ENCODE results near the gene ALDH8A1. TPM values are rescaled to one million over a fixed set of nuclear protein-coding genes. Genes with fewer than 3 reads are reported as not detected.

The ALDH8A1 gene
- total RNA-seq, 1 experiment from 2014 or later, result 0.29 TPM

DNA sequence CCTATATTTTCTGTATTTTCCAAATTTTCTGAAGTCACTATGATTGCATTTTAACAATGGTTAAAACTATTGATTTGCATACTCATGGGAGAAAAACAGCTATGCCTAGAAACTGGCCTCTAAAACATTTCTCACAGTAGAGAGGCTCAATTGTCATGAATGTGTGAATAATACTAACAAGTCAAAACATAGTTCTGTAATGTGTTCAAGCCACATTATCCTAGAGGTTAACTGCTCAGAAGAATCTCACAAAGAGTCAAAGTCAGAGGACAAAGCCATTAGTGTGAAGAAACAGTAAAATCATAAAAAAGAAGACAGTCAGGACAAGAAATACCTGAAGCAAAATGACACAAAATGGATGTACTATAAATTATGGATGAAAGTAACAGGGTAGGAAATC is 12.5 kb upstream of the ALDH8A1 start:
- ChIA-PET POLR2A (no interaction called here), CTCF (no interaction called here)
- H3K27me3 Mint-ChIP-seq (ENCODE audit: insufficient read depth, unreplicated experiment), result no peaks in the 10 kb centered on the region
- Histone ChIP-seq H3K27me3 (replicated peaks; ENCODE audit: control insufficient read depth, insufficient read depth, low read length) (no peaks in the 10 kb centered on the region), H3K36me3 (ENCODE audit: control insufficient read depth, insufficient read depth, low read length) (no peaks in the 10 kb centered on the region), H3K4me3 (ENCODE audit: low read depth, low read length) (no peak overlapping the region), H3K4me1 (no peaks in the 10 kb centered on the region), H3K9me3 (no peaks in the 10 kb centered on the region)
- TF ChIP-seq, protein P1, sequence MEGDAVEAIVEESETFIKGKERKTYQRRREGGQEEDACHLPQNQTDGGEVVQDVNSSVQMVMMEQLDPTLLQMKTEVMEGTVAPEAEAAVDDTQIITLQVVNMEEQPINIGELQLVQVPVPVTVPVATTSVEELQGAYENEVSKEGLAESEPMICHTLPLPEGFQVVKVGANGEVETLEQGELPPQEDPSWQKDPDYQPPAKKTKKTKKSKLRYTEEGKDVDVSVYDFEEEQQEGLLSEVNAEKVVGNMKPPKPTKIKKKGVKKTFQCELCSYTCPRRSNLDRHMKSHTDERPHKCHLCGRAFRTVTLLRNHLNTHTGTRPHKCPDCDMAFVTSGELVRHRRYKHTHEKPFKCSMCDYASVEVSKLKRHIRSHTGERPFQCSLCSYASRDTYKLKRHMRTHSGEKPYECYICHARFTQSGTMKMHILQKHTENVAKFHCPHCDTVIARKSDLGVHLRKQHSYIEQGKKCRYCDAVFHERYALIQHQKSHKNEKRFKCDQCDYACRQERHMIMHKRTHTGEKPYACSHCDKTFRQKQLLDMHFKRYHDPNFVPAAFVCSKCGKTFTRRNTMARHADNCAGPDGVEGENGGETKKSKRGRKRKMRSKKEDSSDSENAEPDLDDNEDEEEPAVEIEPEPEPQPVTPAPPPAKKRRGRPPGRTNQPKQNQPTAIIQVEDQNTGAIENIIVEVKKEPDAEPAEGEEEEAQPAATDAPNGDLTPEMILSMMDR (IDR thresholded peaks at IDR 0.05; ENCODE audit: insufficient read depth in 1 of 2, low read depth in 1 of 2, low read length in 1 of 2, severe bottlenecking in 1 of 2, unreplicated experiment in 1 of 2), result no peak
- no peak overlapping the region for H3K4me3 Mint-ChIP-seq (ENCODE audit: unreplicated experiment)
- no peaks in the 10 kb centered on the region for H3K4me1 Mint-ChIP-seq (ENCODE audit: low read depth, unreplicated experiment)
- H3K9me3 Mint-ChIP-seq (ENCODE audit: unreplicated experiment), result no peaks in the 10 kb centered on the region
- H3K36me3 Mint-ChIP-seq (ENCODE audit: insufficient read depth, unreplicated experiment), result peaks cover 11% of the 10 kb centered on the region
- DNase-seq, result no peak
- no peak overlapping the region for H3K27ac Mint-ChIP-seq (ENCODE audit: unreplicated experiment)
- intact Hi-C loops (cut with micrococcal nuclease; ENCODE audit: unreplicated experiment), result no loop called here
- no TSS peak for BruUV-seq (replicated peaks)

DNA sequence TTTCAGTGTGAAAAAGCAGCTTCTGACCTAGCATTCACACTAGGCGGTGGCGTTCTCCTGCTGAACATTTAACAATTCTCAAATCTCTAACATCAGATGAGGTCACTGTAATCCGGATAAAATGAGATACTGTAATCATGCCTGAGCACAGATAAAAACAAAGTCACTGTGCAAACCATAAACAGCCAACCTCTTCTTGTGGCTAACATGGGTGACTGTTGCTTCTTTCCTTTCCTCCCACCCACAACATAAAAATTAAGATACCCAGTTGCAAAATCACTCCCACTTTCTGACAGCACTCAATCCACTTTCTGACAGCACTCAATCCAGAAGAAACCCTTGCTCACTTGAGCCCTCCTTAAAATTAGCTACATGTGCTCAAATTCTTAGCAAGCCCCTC is 11.5 kb upstream of the ALDH8A1 start:
- TF ChIP-seq, protein P1 (IDR thresholded peaks at IDR 0.05; ENCODE audit: insufficient read depth in 1 of 2, low read depth in 1 of 2, low read length in 1 of 2, severe bottlenecking in 1 of 2, unreplicated experiment in 1 of 2), result no peak
- BruUV-seq (replicated peaks), result no TSS peak
- H3K36me3 ChIP-seq (ENCODE audit: control insufficient read depth, insufficient read depth, low read length), result no peaks in the 10 kb centered on the region
- no peaks in the 10 kb centered on the region for H3K9me3 ChIP-seq
- POLR2A ChIA-PET, result no interaction called here
- H3K4me1 Mint-ChIP-seq (ENCODE audit: low read depth, unreplicated experiment), result no peaks in the 10 kb centered on the region
- H3K4me1 ChIP-seq, result no peaks in the 10 kb centered on the region
- H3K4me3 ChIP-seq (ENCODE audit: low read depth, low read length), result no peak overlapping the region
- no peaks in the 10 kb centered on the region for H3K27me3 ChIP-seq (replicated peaks; ENCODE audit: control insufficient read depth, insufficient read depth, low read length)
- CTCF ChIA-PET, result no interaction called here
- DNase-seq, result no peak
- no peaks in the 10 kb centered on the region for H3K27me3 Mint-ChIP-seq (ENCODE audit: insufficient read depth, unreplicated experiment)
- intact Hi-C loops (cut with micrococcal nuclease; ENCODE audit: unreplicated experiment), result no loop called here
- H3K9me3 Mint-ChIP-seq (ENCODE audit: unreplicated experiment), result no peaks in the 10 kb centered on the region
- no peak overlapping the region for H3K4me3 Mint-ChIP-seq (ENCODE audit: unreplicated experiment)
- H3K27ac Mint-ChIP-seq (ENCODE audit: unreplicated experiment), result no peak overlapping the region
- peaks cover 11% of the 10 kb centered on the region for H3K36me3 Mint-ChIP-seq (ENCODE audit: insufficient read depth, unreplicated experiment)

DNA sequence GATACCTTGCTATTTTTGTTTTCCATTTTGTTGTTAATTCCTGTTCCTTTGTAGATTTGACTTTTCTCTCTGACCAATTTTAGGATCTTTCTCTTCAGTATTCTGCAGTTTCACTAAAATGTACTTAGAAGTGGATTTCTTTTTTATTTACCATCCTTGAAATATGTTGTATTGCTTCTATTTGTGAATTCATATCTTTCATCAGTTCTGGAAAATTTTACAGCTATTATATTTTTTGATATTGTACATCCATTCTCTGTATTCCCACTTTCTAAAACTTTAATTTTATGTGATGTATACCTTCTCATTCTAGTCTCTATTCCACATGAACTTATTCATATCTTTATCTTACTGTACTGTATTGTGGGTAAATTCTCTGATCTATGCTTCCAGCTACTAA is 9.7 kb upstream of the ALDH8A1 start:
- H3K27me3 ChIP-seq (replicated peaks; ENCODE audit: control insufficient read depth, insufficient read depth, low read length), result no peaks in the 10 kb centered on the region
- no peaks in the 10 kb centered on the region for H3K4me1 ChIP-seq
- peaks cover 11% of the 10 kb centered on the region for H3K36me3 Mint-ChIP-seq (ENCODE audit: insufficient read depth, unreplicated experiment)
- no peak for DNase-seq
- no peaks in the 10 kb centered on the region for H3K9me3 ChIP-seq
- H3K4me3 Mint-ChIP-seq (ENCODE audit: unreplicated experiment), result no peak overlapping the region
- H3K9me3 Mint-ChIP-seq (ENCODE audit: unreplicated experiment), result no peaks in the 10 kb centered on the region
- no peak overlapping the region for H3K27ac Mint-ChIP-seq (ENCODE audit: unreplicated experiment)
- no TSS peak for BruUV-seq (replicated peaks)
- no peak overlapping the region for H3K4me3 ChIP-seq (ENCODE audit: low read depth, low read length)
- TF ChIP-seq, protein P1 (IDR thresholded peaks at IDR 0.05; ENCODE audit: insufficient read depth in 1 of 2, low read depth in 1 of 2, low read length in 1 of 2, severe bottlenecking in 1 of 2, unreplicated experiment in 1 of 2), result no peak
- no peaks in the 10 kb centered on the region for H3K4me1 Mint-ChIP-seq (ENCODE audit: low read depth, unreplicated experiment)
- CTCF ChIA-PET, result interaction anchor here (1.2 kb wide), 1 partner anchor 19 kb away, joined by 3 read pairs; no protein-coding TSS in a partner anchor
- intact Hi-C loops (cut with micrococcal nuclease; ENCODE audit: unreplicated experiment), result no loop called here
- H3K36me3 ChIP-seq (ENCODE audit: control insufficient read depth, insufficient read depth, low read length), result no peaks in the 10 kb centered on the region
- no peaks in the 10 kb centered on the region for H3K27me3 Mint-ChIP-seq (ENCODE audit: insufficient read depth, unreplicated experiment)
- POLR2A ChIA-PET, result no interaction called here
